ENCODE measurements around the gene GAB2. TPM values are rescaled to one million over a fixed set of nuclear protein-coding genes. Genes with fewer than 3 reads are reported as not detected.

Gene GAB2
- total RNA-seq, 1 experiment from 2014 or later = 10.0 TPM

GRCh38 chr11:78459738-78460137 lies 42.1 kb upstream of the GAB2 start:
- Histone ChIP-seq H3K9me3 (ENCODE audit: control insufficient read depth, insufficient read depth, low read depth, low read length) (no peaks in the 10 kb centered on the region), H3K4me3 (ENCODE audit: low read depth in 2 of 2, low read length in 2 of 2) (no peak overlapping the region), H3K27ac (ENCODE audit: low read length) (no peak overlapping the region), H3K27me3 (ENCODE audit: control insufficient read depth, insufficient read depth, low read length) (no peaks in the 10 kb centered on the region), H3K4me1 (ENCODE audit: control insufficient read depth, insufficient read depth, low read length) (no peaks in the 10 kb centered on the region), H3K36me3 (ENCODE audit: control insufficient read depth, insufficient read depth, low read length) (no peaks in the 10 kb centered on the region)
- ATAC-seq (no peak), DNase-seq (ENCODE audit: low read depth, low spot score) (no peak)
- in situ Hi-C loops (cut with HindIII; ENCODE audit: low pct_unique_long_range_greater_than_20kb, low sequenced_read_pairs) (no loop called here), intact Hi-C loops (cut with micrococcal nuclease; ENCODE audit: unreplicated experiment) (no loop called here)
- TF ChIP-seq SIN3A (IDR thresholded peaks at IDR 0.05; ENCODE audit: borderline replicate concordance, insufficient read depth, low read depth, low read length) (no peak), POLR2AphosphoS5 (IDR thresholded peaks at IDR 0.05; ENCODE audit: low read depth, low read length) (no peak), TCF7L2 (IDR thresholded peaks at IDR 0.05; ENCODE audit: low read depth, low read length) (no peak), CTCF (IDR thresholded peaks at IDR 0.05) (no peak), REST (IDR thresholded peaks at IDR 0.05; ENCODE audit: insufficient read depth in 1 of 2, low read depth in 2 of 2, low read length in 1 of 2) (no peak)
- ChIA-PET CTCF (no interaction called here), POLR2A (interaction anchor here (0.6 kb wide), 1 partner anchor 16 kb away, joined by 6 read pairs; no protein-coding TSS in a partner anchor)
- no TSS peak for BruUV-seq (replicated peaks)

- Histone ChIP-seq H3K4me1 (ENCODE audit: control insufficient read depth, insufficient read depth, low read length) (no peaks in the 10 kb centered on the region), H3K27me3 (ENCODE audit: control insufficient read depth, insufficient read depth, low read length) (no peaks in the 10 kb centered on the region), H3K9me3 (ENCODE audit: control insufficient read depth, insufficient read depth, low read depth, low read length) (no peaks in the 10 kb centered on the region), H3K27ac (ENCODE audit: low read length) (no peak overlapping the region), H3K36me3 (ENCODE audit: control insufficient read depth, insufficient read depth, low read length) (no peaks in the 10 kb centered on the region), H3K4me3 (ENCODE audit: low read depth in 2 of 2, low read length in 2 of 2) (no peak overlapping the region)
- TF ChIP-seq POLR2AphosphoS5 (IDR thresholded peaks at IDR 0.05; ENCODE audit: low read depth, low read length) (no peak), SIN3A (IDR thresholded peaks at IDR 0.05; ENCODE audit: borderline replicate concordance, insufficient read depth, low read depth, low read length) (no peak), CTCF (IDR thresholded peaks at IDR 0.05) (no peak), REST (IDR thresholded peaks at IDR 0.05; ENCODE audit: insufficient read depth in 1 of 2, low read depth in 2 of 2, low read length in 1 of 2) (no peak), TCF7L2 (IDR thresholded peaks at IDR 0.05; ENCODE audit: low read depth, low read length) (no peak)
- DNase-seq (ENCODE audit: low read depth, low spot score) (no peak), ATAC-seq (no peak)
- intact Hi-C loops (cut with micrococcal nuclease; ENCODE audit: unreplicated experiment) (no loop called here), in situ Hi-C loops (cut with HindIII; ENCODE audit: low pct_unique_long_range_greater_than_20kb, low sequenced_read_pairs) (no loop called here)
- ChIA-PET CTCF (no interaction called here), POLR2A (no interaction called here)
- BruUV-seq (replicated peaks) = no TSS peak
Measured at GRCh38 chr11:78457448-78457847, 39.8 kb upstream of the GAB2 start.
